Stimulated activated CD4-positive, alpha-beta T cell treated with anti-CD3 and anti-CD28 coated beads, TNF-alpha, amount 100 ng/mL, for 1 hour (primary cell): ENCODE measurements around the gene UBE2H.
"Not testable (repeated sequence)": the region's sequence is repeated elsewhere in the genome, so short reads cannot be mapped to it uniquely, and the experiment has no call there.

Experiments used
- DNase-seq, 3 donors: peaks; one replicate each; pipeline ENCODE4 v3.0.0-alpha.2; 2020; ENCODE audit warnings: low read depth in 3 of 3, low spot score in 1 of 3

Gene UBE2H

GRCh38 chr7:129875160-129875559 is 77.6 kb downstream of the UBE2H start:
- DNase-seq = no peak

GRCh38 chr7:129874722-129875121 is 78.0 kb downstream of the UBE2H start:
- DNase-seq = no peak

- DNase-seq = no peak
These were observed 80.7 kb downstream of the UBE2H start for GRCh38 chr7:129872054-129872453.

- no peak for DNase-seq
These were observed 82.1 kb downstream of the UBE2H start for GRCh38 chr7:129870668-129871067.

GRCh38 chr7:129866251-129866650 is 86.5 kb downstream of the UBE2H start:
- DNase-seq = no peak

- DNase-seq = no peak
These were observed 86.9 kb downstream of the UBE2H start for GRCh38 chr7:129865925-129866201.

- no peak for DNase-seq
These were observed 87.5 kb downstream of the UBE2H start for GRCh38 chr7:129865093-129865924.

- not testable (repeated sequence) for DNase-seq
These were observed 88.1 kb downstream of the UBE2H start for GRCh38 chr7:129864676-129865075.

GRCh38 chr7:129864042-129864441 is 88.7 kb downstream of the UBE2H start:
- DNase-seq = no peak

GRCh38 chr7:129862682-129863081 is 90.1 kb downstream of the UBE2H start:
- DNase-seq = no peak

GRCh38 chr7:129860784-129861183 is 92.0 kb downstream of the UBE2H start:
- DNase-seq = not testable (repeated sequence)

- no peak for DNase-seq
These were observed 93.6 kb downstream of the UBE2H start for GRCh38 chr7:129859183-129859582.

- no peak for DNase-seq
These were observed 94.3 kb downstream of the UBE2H start for GRCh38 chr7:129858490-129858889.

GRCh38 chr7:129857313-129857712 is 95.4 kb downstream of the UBE2H start:
- no peak for DNase-seq

GRCh38 chr7:129855935-129856717 is 96.6 kb downstream of the UBE2H start:
- DNase-seq = no peak

GRCh38 chr7:129855234-129855673 is 97.5 kb downstream of the UBE2H start:
- DNase-seq = no peak

- no peak for DNase-seq
These were observed 98.4 kb downstream of the UBE2H start for GRCh38 chr7:129854401-129854800.

- no peak for DNase-seq
These were observed 99.0 kb downstream of the UBE2H start for GRCh38 chr7:129853661-129854268.

GRCh38 chr7:129851809-129852208 is 101.0 kb downstream of the UBE2H start:
- no peak for DNase-seq

- DNase-seq = no peak
These were observed 101.6 kb downstream of the UBE2H start for GRCh38 chr7:129851174-129851573.

- DNase-seq = no peak
These were observed 104.3 kb downstream of the UBE2H start for GRCh38 chr7:129848436-129848835.

GRCh38 chr7:129845972-129846327 is 106.8 kb downstream of the UBE2H start:
- no peak for DNase-seq
